Measurements from ENCODE around the gene TXLNG. TPM values are rescaled to one million over a fixed set of nuclear protein-coding genes. Genes with fewer than 3 reads are reported as not detected.

Gene TXLNG
- total RNA-seq, 1 donor from 2014 or later = 37.1 TPM

GRCh38 chrX:16807976-16808542 lies 21.8 kb downstream of the TXLNG start:
- peaks cover 11% of the 10 kb centered on the region for H4K20me1 ChIP-seq (ENCODE audit: low read depth)
- DNase-seq (ENCODE audit: low spot score) = no peak
- no peak overlapping the region for H3K27ac ChIP-seq
- no peaks in the 10 kb centered on the region for H3F3A ChIP-seq (ENCODE audit: low read depth)
- no peak overlapping the region for H2AFZ ChIP-seq (replicated peaks)
- peaks cover 4% of the 10 kb centered on the region for H3K4me1 ChIP-seq
- H3K9ac ChIP-seq = no peak overlapping the region
- Mint-ChIP-seq H3K9me3 (peaks cover 2% of the 10 kb centered on the region), H3K4me3 (no peak overlapping the region), H3K4me1 (peaks cover 6% of the 10 kb centered on the region), H3K27ac (no peak overlapping the region), H3K36me3 (peaks cover 18% of the 10 kb centered on the region), H3K27me3 (ENCODE audit: insufficient read depth, low read depth) (no peaks in the 10 kb centered on the region)
- peaks cover 92% of the 10 kb centered on the region for H3K79me2 ChIP-seq (ENCODE audit: low read depth)
- no peak overlapping the region for H3K4me3 ChIP-seq
- no peak overlapping the region for H3K4me2 ChIP-seq
- H3K36me3 ChIP-seq = no peaks in the 10 kb centered on the region
- no peaks in the 10 kb centered on the region for H3K9me3 ChIP-seq (ENCODE audit: low read depth)
- no peaks in the 10 kb centered on the region for H3K27me3 ChIP-seq
- TF ChIP-seq CTCF (IDR thresholded peaks at IDR 0.05) (no peak), EZH2 (IDR thresholded peaks at IDR 0.05) (no peak), EZH2phosphoT487 (IDR thresholded peaks at IDR 0.05) (no peak)

GRCh38 chrX:16814597-16814996 lies 28.3 kb downstream of the TXLNG start:
- no peak overlapping the region for H3K27ac ChIP-seq
- no peak overlapping the region for H3K9ac ChIP-seq
- H3K4me2 ChIP-seq = no peak overlapping the region
- H2AFZ ChIP-seq (replicated peaks) = no peak overlapping the region
- no peak for TF ChIP-seq EZH2phosphoT487 (IDR thresholded peaks at IDR 0.05)
- no peak for TF ChIP-seq EZH2 (IDR thresholded peaks at IDR 0.05)
- no peak for TF ChIP-seq CTCF (IDR thresholded peaks at IDR 0.05)
- H3K27ac Mint-ChIP-seq = no peak overlapping the region
- H3K4me1 ChIP-seq = no peaks in the 10 kb centered on the region
- H3K36me3 ChIP-seq = peaks cover 2% of the 10 kb centered on the region
- peaks cover 2% of the 10 kb centered on the region for H3K9me3 Mint-ChIP-seq
- H3K4me3 ChIP-seq = no peak overlapping the region
- H4K20me1 ChIP-seq (ENCODE audit: low read depth) = no peaks in the 10 kb centered on the region
- no peak overlapping the region for H3K4me3 Mint-ChIP-seq
- no peaks in the 10 kb centered on the region for H3K9me3 ChIP-seq (ENCODE audit: low read depth)
- no peak for DNase-seq (ENCODE audit: low spot score)
- H3K4me1 Mint-ChIP-seq = no peaks in the 10 kb centered on the region
- H3K27me3 ChIP-seq = no peaks in the 10 kb centered on the region
- H3K79me2 ChIP-seq (ENCODE audit: low read depth) = peaks cover 78% of the 10 kb centered on the region
- peaks cover 9% of the 10 kb centered on the region for H3K36me3 Mint-ChIP-seq
- H3F3A ChIP-seq (ENCODE audit: low read depth) = no peaks in the 10 kb centered on the region
- H3K27me3 Mint-ChIP-seq (ENCODE audit: insufficient read depth, low read depth) = no peaks in the 10 kb centered on the region

GRCh38 chrX:16819634-16820033 lies 33.4 kb downstream of the TXLNG start:
- peaks cover 9% of the 10 kb centered on the region for H3K36me3 ChIP-seq
- no peak overlapping the region for H3K4me3 Mint-ChIP-seq
- H3K9ac ChIP-seq = no peak overlapping the region
- no peaks in the 10 kb centered on the region for H3K4me1 ChIP-seq
- H3K4me3 ChIP-seq = no peak overlapping the region
- H2AFZ ChIP-seq (replicated peaks) = no peak overlapping the region
- TF ChIP-seq EZH2phosphoT487 (IDR thresholded peaks at IDR 0.05) = no peak
- no peak for TF ChIP-seq CTCF (IDR thresholded peaks at IDR 0.05)
- TF ChIP-seq EZH2 (IDR thresholded peaks at IDR 0.05) = no peak
- H3K9me3 Mint-ChIP-seq = no peaks in the 10 kb centered on the region
- peaks cover 12% of the 10 kb centered on the region for H3K36me3 Mint-ChIP-seq
- no peak overlapping the region for H3K27ac Mint-ChIP-seq
- H3K79me2 ChIP-seq (ENCODE audit: low read depth) = peaks cover 34% of the 10 kb centered on the region
- H3K9me3 ChIP-seq (ENCODE audit: low read depth) = no peaks in the 10 kb centered on the region
- no peaks in the 10 kb centered on the region for H4K20me1 ChIP-seq (ENCODE audit: low read depth)
- H3K27me3 Mint-ChIP-seq (ENCODE audit: insufficient read depth, low read depth) = no peaks in the 10 kb centered on the region
- H3K27ac ChIP-seq = no peak overlapping the region
- no peaks in the 10 kb centered on the region for H3F3A ChIP-seq (ENCODE audit: low read depth)
- no peak for DNase-seq (ENCODE audit: low spot score)
- H3K27me3 ChIP-seq = no peaks in the 10 kb centered on the region
- no peak overlapping the region for H3K4me2 ChIP-seq
- H3K4me1 Mint-ChIP-seq = no peaks in the 10 kb centered on the region
